SU-DHL-6 (cell line): ENCODE results near the gene GCNT4.

ENCODE experiments used
- CTCF ChIP-seq: fragments of 200-600 bp; sonication (generic); IDR thresholded peaks from one replicate; pipeline ENCODE4 v1.5.1; 2017; ENCODE audit warnings: antibody characterized with exemption, mild to moderate bottlenecking, low read length, moderate library complexity; ENCODE audit not compliant: insufficient read depth, poor library complexity, severe bottlenecking
- EZH2phosphoT487 ChIP-seq: fragments of 200-600 bp; sonication (generic), shearing (Covaris generic); conservative IDR thresholded peaks from 2 replicates; pipeline ENCODE4 v1.6.1; 2018; ENCODE audit warnings: mild to moderate bottlenecking, antibody characterized with exemption, low read length, moderate library complexity, mixed read lengths

- TF ChIP-seq CTCF (no peak), EZH2phosphoT487 (no peak)
Observed at GRCh38 chr5:75037106-75037505, 15.3 kb downstream of the GCNT4 start.
